ENCODE measurements around the gene ADGRG2. TPM values are rescaled to one million over a fixed set of nuclear protein-coding genes. Genes with fewer than 3 reads are reported as not detected.

ADGRG2 gene
- total and polyA plus RNA-seq, 2 experiments from 2014 or later: 1.4 to 2.9 TPM

DNA sequence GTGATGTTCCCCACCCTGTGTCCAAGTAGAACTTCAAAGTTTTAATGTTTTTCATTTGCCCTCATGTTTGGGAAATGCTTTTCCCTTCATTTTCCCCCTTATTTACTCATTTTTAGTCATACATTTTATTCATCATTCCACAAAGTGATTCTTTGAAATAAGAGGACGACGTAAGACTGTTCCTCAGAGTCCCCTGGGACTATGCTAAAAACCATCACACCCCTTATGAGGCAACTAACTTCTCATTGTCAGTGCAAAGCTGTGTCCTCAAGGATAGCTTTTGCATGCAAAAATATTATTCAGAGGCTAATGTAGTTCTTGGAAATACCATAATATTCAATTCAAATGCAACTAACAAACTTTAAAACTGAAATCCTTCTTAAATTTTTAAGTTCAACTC is 14.8 kb upstream of the ADGRG2 start:
- Histone ChIP-seq H3K27ac (no peak overlapping the region), H3K36me3 (no peaks in the 10 kb centered on the region), H3K27me3 (no peaks in the 10 kb centered on the region), H3K4me3 (no peak overlapping the region), H3K9me3 (ENCODE audit: low read depth) (no peaks in the 10 kb centered on the region), H3K4me1 (ENCODE audit: low read depth) (no peaks in the 10 kb centered on the region)
- DNase-seq (ENCODE audit: low read depth in 1 of 2, low spot score in 1 of 2): no peak
- TF ChIP-seq, protein P1, sequence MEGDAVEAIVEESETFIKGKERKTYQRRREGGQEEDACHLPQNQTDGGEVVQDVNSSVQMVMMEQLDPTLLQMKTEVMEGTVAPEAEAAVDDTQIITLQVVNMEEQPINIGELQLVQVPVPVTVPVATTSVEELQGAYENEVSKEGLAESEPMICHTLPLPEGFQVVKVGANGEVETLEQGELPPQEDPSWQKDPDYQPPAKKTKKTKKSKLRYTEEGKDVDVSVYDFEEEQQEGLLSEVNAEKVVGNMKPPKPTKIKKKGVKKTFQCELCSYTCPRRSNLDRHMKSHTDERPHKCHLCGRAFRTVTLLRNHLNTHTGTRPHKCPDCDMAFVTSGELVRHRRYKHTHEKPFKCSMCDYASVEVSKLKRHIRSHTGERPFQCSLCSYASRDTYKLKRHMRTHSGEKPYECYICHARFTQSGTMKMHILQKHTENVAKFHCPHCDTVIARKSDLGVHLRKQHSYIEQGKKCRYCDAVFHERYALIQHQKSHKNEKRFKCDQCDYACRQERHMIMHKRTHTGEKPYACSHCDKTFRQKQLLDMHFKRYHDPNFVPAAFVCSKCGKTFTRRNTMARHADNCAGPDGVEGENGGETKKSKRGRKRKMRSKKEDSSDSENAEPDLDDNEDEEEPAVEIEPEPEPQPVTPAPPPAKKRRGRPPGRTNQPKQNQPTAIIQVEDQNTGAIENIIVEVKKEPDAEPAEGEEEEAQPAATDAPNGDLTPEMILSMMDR (IDR thresholded peaks at IDR 0.05; ENCODE audit: low read depth, low read length): no peak

DNA sequence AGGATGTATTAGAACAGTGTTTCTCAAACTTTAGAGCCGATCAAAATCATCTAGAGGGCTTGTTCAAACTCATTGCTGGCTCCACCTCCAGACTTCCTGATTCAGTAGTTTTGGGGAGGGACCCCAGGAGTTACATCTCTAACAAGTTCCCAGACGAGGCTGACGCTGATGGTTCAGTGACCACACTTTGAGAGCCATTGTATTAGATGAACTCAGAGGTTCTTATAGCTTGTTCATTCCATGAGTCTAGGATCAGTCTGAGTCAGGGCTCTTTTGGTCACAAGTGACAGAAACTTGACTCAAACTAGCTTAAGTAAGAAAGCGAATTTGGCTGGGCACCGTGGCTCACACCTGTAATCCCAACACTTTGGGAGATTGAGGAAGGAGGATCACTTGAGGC is 11.5 kb upstream of the ADGRG2 start:
- no peaks in the 10 kb centered on the region for H3K36me3 ChIP-seq
- no peak for DNase-seq (ENCODE audit: low read depth in 1 of 2, low spot score in 1 of 2)
- TF ChIP-seq, protein P1 (IDR thresholded peaks at IDR 0.05; ENCODE audit: low read depth, low read length): no peak

DNA sequence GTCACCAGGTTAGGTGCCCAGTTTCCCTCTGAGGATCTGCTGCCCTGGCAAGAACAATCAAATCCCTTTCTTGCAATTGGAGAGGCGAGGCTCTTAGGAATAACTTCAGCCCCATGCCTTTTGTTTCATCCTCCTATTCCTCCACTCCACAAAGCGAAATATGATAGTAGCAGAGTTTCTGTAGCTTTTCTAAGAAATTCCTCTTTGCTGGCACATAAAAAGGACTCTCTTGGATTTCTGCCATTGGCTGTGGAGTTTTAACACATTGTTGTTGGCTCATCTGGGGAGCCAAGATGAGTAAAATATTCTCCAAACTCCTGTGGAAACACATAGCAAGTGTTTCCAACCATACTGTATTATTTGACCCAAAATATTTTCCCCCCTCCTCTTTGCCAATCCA is 11.0 kb upstream of the ADGRG2 start:
- no peaks in the 10 kb centered on the region for H3K9me3 ChIP-seq (ENCODE audit: low read depth)
- no peak overlapping the region for H3K4me3 ChIP-seq
- TF ChIP-seq, protein P1 (IDR thresholded peaks at IDR 0.05; ENCODE audit: low read depth, low read length): no peak
- no peak overlapping the region for H3K27ac ChIP-seq
- H3K36me3 ChIP-seq: no peaks in the 10 kb centered on the region
- H3K4me1 ChIP-seq (ENCODE audit: low read depth): no peaks in the 10 kb centered on the region
- H3K27me3 ChIP-seq: no peaks in the 10 kb centered on the region
- DNase-seq (ENCODE audit: low read depth in 1 of 2, low spot score in 1 of 2): peak in 1 of 2 donors; percentile 9

More for the DNA sequence above, 11.5 kb upstream of the ADGRG2 start:
- no peak overlapping the region for H3K4me3 ChIP-seq
- no peaks in the 10 kb centered on the region for H3K27me3 ChIP-seq
- H3K27ac ChIP-seq: no peak overlapping the region
- H3K9me3 ChIP-seq (ENCODE audit: low read depth): no peaks in the 10 kb centered on the region
- H3K4me1 ChIP-seq (ENCODE audit: low read depth): no peaks in the 10 kb centered on the region

DNA sequence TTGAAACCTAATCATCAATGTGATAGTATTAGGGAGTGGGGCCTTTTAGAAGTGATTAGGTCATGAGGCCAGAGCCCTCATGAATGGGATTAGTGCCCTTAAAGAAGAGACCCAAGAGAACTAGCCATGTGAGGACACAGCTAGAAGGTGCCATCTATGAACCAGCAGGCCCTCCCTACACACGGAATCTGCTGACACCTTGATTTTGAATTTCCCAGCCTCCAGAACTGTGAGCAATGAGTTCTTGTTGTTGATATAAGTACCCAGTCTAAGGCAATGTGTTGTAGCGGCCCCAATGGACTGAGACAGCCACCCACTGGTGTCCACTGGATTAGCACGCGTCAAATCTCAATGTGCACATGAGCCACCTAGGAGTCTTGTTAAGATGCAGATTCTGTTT is 8.4 kb upstream of the ADGRG2 start:
- Histone ChIP-seq H3K4me1 (ENCODE audit: low read depth) (no peaks in the 10 kb centered on the region), H3K27me3 (no peaks in the 10 kb centered on the region), H3K4me3 (no peak overlapping the region), H3K36me3 (no peaks in the 10 kb centered on the region), H3K27ac (no peak overlapping the region), H3K9me3 (ENCODE audit: low read depth) (no peaks in the 10 kb centered on the region)
- no peak for DNase-seq (ENCODE audit: low read depth in 1 of 2, low spot score in 1 of 2)
- TF ChIP-seq, protein P1 (IDR thresholded peaks at IDR 0.05; ENCODE audit: low read depth, low read length): no peak

DNA sequence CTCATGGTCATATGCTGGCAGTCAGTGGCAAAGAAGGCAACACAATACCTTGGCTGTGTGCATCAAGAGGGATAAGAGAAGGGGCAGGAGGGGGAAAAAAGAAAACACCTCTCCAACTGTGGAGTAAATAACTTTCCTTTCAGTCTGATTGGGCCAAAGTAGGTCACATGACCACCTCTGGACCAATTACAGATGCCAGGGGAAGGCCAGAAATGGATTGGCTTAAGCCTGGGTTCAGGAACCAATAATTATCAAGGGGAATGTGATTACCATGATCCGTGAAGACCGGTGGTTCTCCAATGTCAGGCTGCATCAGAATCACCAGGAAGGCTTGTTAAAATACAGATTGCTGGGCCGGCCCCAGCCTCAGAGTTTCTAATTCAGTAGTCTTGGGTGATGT is 7.4 kb upstream of the ADGRG2 start:
- H3K9me3 ChIP-seq (ENCODE audit: low read depth): no peaks in the 10 kb centered on the region
- no peak overlapping the region for H3K27ac ChIP-seq
- no peak for DNase-seq (ENCODE audit: low read depth in 1 of 2, low spot score in 1 of 2)
- no peaks in the 10 kb centered on the region for H3K36me3 ChIP-seq
- no peaks in the 10 kb centered on the region for H3K4me1 ChIP-seq (ENCODE audit: low read depth)
- no peak overlapping the region for H3K4me3 ChIP-seq
- no peaks in the 10 kb centered on the region for H3K27me3 ChIP-seq
- TF ChIP-seq, protein P1 (IDR thresholded peaks at IDR 0.05; ENCODE audit: low read depth, low read length): no peak
